ENCODE measurements around the gene RPS10. TPM values are rescaled to one million over a fixed set of nuclear protein-coding genes. Genes with fewer than 3 reads are reported as not detected.

Gene RPS10
- polyA plus RNA-seq, 1 donor (not counting 4 experiments of a cell fraction or from before 2014, with no cell fraction given) = 2,818 TPM

DNA sequence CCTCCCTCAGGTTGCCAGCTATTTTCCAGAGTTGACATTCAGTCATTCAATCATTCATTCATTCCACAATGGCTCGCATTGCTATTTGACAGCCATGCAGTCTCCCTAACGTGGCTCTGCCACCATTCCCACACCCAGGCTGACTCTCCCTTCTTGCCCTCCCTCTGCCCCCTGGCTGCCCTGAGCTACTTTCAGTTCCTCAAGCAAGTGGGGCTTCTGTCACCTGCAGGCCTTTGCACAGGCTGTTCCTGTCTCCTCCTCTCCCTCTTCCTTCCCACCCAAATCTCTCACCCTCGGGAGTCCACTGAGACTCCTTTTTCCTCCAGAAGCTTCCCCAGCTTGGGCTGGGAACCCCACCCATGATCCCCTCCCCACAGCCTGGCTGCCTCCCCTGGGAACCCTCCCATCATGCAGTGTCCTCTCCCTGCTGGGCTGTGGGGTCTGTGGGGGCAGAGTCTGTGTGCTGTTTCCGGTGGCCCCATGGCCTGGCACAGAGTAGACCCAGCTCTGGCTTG lies 42.6 kb upstream of the RPS10 start:
- H3K4me3 ChIP-seq (ENCODE audit: control insufficient read depth in 2 of 3, extremely low read depth in 1 of 3, insufficient read depth in 2 of 3, low read depth in 1 of 3, low read length in 3 of 3) = no peak overlapping the region
- H3K27me3 ChIP-seq (ENCODE audit: control insufficient read depth, extremely low read depth, insufficient read depth, low read length) = peaks cover 17% of the 10 kb centered on the region
- no peaks in the 10 kb centered on the region for H3K9me3 ChIP-seq (ENCODE audit: control insufficient read depth, low read depth, low read length)
- H3K4me1 ChIP-seq (ENCODE audit: control insufficient read depth, extremely low read depth, insufficient read depth, low read length) = peaks cover 3% of the 10 kb centered on the region
- H3K27ac ChIP-seq (ENCODE audit: control insufficient read depth, insufficient read depth, low read length) = no peak overlapping the region
- no peak overlapping the region for H3K9ac ChIP-seq (ENCODE audit: control insufficient read depth, extremely low read depth, insufficient read depth, low read length)
- no peak overlapping the region for H2AFZ ChIP-seq (ENCODE audit: control insufficient read depth, low read length)
- DNase-seq (ENCODE audit: low read depth, low spot score) = no peak
- H3K36me3 ChIP-seq (ENCODE audit: control insufficient read depth in 2 of 2, extremely low read depth in 1 of 2, insufficient read depth in 2 of 2, low read length in 2 of 2) = no peaks in the 10 kb centered on the region
- no peak for TF ChIP-seq EZH2 (IDR thresholded peaks at IDR 0.05; ENCODE audit: low read length)
- TF ChIP-seq, protein P1, sequence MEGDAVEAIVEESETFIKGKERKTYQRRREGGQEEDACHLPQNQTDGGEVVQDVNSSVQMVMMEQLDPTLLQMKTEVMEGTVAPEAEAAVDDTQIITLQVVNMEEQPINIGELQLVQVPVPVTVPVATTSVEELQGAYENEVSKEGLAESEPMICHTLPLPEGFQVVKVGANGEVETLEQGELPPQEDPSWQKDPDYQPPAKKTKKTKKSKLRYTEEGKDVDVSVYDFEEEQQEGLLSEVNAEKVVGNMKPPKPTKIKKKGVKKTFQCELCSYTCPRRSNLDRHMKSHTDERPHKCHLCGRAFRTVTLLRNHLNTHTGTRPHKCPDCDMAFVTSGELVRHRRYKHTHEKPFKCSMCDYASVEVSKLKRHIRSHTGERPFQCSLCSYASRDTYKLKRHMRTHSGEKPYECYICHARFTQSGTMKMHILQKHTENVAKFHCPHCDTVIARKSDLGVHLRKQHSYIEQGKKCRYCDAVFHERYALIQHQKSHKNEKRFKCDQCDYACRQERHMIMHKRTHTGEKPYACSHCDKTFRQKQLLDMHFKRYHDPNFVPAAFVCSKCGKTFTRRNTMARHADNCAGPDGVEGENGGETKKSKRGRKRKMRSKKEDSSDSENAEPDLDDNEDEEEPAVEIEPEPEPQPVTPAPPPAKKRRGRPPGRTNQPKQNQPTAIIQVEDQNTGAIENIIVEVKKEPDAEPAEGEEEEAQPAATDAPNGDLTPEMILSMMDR (optimal IDR thresholded peaks at IDR 0.05 in 1 of 3, IDR thresholded peaks at IDR 0.05 in 1 of 3, conservative IDR thresholded peaks at IDR 0.05 in 1 of 3; ENCODE audit: extremely low read depth in 1 of 3, insufficient read depth in 2 of 3, low read length in 3 of 3) = no peak
- H3K9me1 ChIP-seq (ENCODE audit: control insufficient read depth, extremely low read depth, insufficient read depth, low read length) = no peaks in the 10 kb centered on the region
- FAIRE-seq = no peak
- dilution Hi-C loops (cut with MboI; ENCODE audit: extremely low pct_ligation_motif_present, low sequenced_read_pairs) = no loop called here
- no peaks in the 10 kb centered on the region for H3K79me2 ChIP-seq (ENCODE audit: control insufficient read depth, insufficient read depth, low read length)
- H3K4me2 ChIP-seq (ENCODE audit: control insufficient read depth, extremely low read depth, insufficient read depth, low read depth, low read length) = no peak overlapping the region
- H4K20me1 ChIP-seq (ENCODE audit: control insufficient read depth, extremely low read depth, insufficient read depth, low read length) = no peaks in the 10 kb centered on the region

DNA sequence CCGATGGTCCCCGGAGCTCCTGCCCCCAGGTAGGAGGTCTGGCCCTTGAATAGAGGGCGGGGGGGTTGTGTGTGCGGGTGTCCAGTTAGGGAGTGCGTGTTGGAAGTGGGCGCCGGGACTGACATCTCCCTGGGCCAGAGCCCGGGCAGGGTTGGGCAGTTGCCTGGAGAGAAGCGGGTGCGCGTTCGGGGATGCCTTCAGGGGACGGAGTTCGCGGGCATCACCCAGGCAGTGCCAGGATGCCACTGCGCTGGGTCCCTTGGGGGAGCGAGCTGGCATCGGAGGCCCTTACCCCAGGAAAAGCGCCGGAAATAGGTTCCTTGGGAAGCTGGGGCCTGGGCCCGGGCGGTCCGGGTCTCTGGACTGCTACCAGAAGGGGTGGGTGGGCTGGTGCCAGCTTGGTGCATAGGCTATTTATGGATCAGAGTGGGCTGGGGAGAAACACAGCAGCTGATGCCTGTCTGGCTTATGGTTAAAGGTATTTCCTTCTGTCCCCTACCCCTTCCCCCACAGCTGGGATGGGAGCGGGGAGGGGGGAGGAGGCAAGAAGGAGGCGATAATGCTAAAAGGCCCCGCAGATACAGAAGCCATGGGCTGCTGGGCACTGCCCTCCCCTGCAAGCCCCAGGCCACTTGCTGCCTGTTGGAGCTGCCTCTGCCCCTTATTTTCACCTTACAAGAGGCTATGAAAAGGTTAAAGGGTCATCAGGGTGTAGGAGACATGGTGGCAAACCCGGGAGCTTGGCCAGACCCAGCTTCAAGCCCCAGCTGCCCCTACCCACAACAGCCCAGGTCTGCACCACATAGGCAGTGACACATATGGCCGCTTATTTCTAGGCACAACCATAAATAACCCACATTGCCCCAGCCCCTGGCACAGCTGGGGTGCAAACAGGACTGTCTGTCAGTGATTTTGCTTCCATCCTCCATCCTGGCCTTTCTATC lies 40.6 kb upstream of the RPS10 start:
- Histone ChIP-seq H3K9ac (ENCODE audit: control insufficient read depth, extremely low read depth, insufficient read depth, low read length) (no peak overlapping the region), H3K4me2 (ENCODE audit: control insufficient read depth, extremely low read depth, insufficient read depth, low read depth, low read length) (peak overlapping the region; percentile 62), H3K4me3 (ENCODE audit: control insufficient read depth in 2 of 3, extremely low read depth in 1 of 3, insufficient read depth in 2 of 3, low read depth in 1 of 3, low read length in 3 of 3) (peak overlapping the region in 1 of 3 experiments; percentile 49), H3K79me2 (ENCODE audit: control insufficient read depth, insufficient read depth, low read length) (no peaks in the 10 kb centered on the region), H3K27me3 (ENCODE audit: control insufficient read depth, extremely low read depth, insufficient read depth, low read length) (peaks cover 17% of the 10 kb centered on the region), H4K20me1 (ENCODE audit: control insufficient read depth, extremely low read depth, insufficient read depth, low read length) (no peaks in the 10 kb centered on the region), H2AFZ (ENCODE audit: control insufficient read depth, low read length) (no peak overlapping the region), H3K9me3 (ENCODE audit: control insufficient read depth, low read depth, low read length) (no peaks in the 10 kb centered on the region), H3K36me3 (ENCODE audit: control insufficient read depth in 2 of 2, extremely low read depth in 1 of 2, insufficient read depth in 2 of 2, low read length in 2 of 2) (no peaks in the 10 kb centered on the region), H3K4me1 (ENCODE audit: control insufficient read depth, extremely low read depth, insufficient read depth, low read length) (peaks cover 3% of the 10 kb centered on the region), H3K9me1 (ENCODE audit: control insufficient read depth, extremely low read depth, insufficient read depth, low read length) (no peaks in the 10 kb centered on the region), H3K27ac (ENCODE audit: control insufficient read depth, insufficient read depth, low read length) (no peak overlapping the region)
- TF ChIP-seq, protein P1 (optimal IDR thresholded peaks at IDR 0.05 in 1 of 3, IDR thresholded peaks at IDR 0.05 in 1 of 3, conservative IDR thresholded peaks at IDR 0.05 in 1 of 3; ENCODE audit: extremely low read depth in 1 of 3, insufficient read depth in 2 of 3, low read length in 3 of 3) = no peak
- no peak for TF ChIP-seq EZH2 (IDR thresholded peaks at IDR 0.05; ENCODE audit: low read length)
- dilution Hi-C loops (cut with MboI; ENCODE audit: extremely low pct_ligation_motif_present, low sequenced_read_pairs) = no loop called here
- DNase-seq (ENCODE audit: low read depth, low spot score) = no peak
- no peak for FAIRE-seq

Data from keratinocyte (primary cell).